Lower lobe of right lung (tissue), 2 donors: ENCODE measurements around the gene TMC1. TPM values are rescaled to one million over a fixed set of nuclear protein-coding genes. Genes with fewer than 3 reads are reported as not detected.
"Not testable (repeated sequence)": the region's sequence is repeated elsewhere in the genome, so short reads cannot be mapped to it uniquely, and the experiment has no call there.

Experiments
- ATAC-seq, 2 donors: fragments of 200-7000 bp; cut with Tn5 transposase; one replicate each; pipeline ENCODE4 v1.9.1; 2020 to 2022; ENCODE audit warnings: mild to moderate bottlenecking in 2 of 2, moderate library complexity in 2 of 2
- DNase-seq: peaks from one replicate; pipeline ENCODE4 v3.0.0-alpha.2; 2020
- H3K27ac ChIP-seq: fragments of 200-600 bp; one replicate; pipeline ENCODE4 v1.8.0; 2022
- H3K27me3 ChIP-seq: fragments of 200-600 bp; one replicate; pipeline ENCODE4 v1.8.0; 2022; ENCODE audit warnings: low read depth
- H3K36me3 ChIP-seq: fragments of 200-600 bp; one replicate; pipeline ENCODE4 v1.8.0; 2022; ENCODE audit warnings: mild to moderate bottlenecking
- H3K4me1 ChIP-seq: fragments of 200-600 bp; one replicate; pipeline ENCODE4 v1.8.0; 2022
- H3K4me3 ChIP-seq: fragments of 200-600 bp; one replicate; pipeline ENCODE4 v1.8.0; 2022; ENCODE audit warnings: mild to moderate bottlenecking
- H3K9me3 ChIP-seq: fragments of 200-600 bp; one replicate; pipeline ENCODE4 v1.8.0; 2022
- CTCF ChIP-seq: fragments of 200-600 bp; IDR thresholded peaks from one replicate; pipeline ENCODE4 v1.8.0; 2022; ENCODE audit warnings: antibody characterized with exemption, mild to moderate bottlenecking
- intact Hi-C: fragments of 100-400 bp; cut with DNase I; formaldehyde crosslinking; loops from one replicate; pipeline ENCODE4 v1.11.0; 2022
- total RNA-seq: library from RNA; stranded (reverse); fragmentation: NEBNext Ultra II Directional; extraction: Animal tissue kit (Norgen Biotek cat#: 25700); gene quantifications from one replicate; pipeline ENCODE4 v1.2.1, GENCODE V29; 2021
- donor health status: DM: no; HTN: yes; CAD: no; lungs with severe emphysema.

TMC1 gene
- total RNA-seq, 1 donor from 2014 or later, result not detected

GRCh38 chr9:72477930-72478518 is 43.4 kb upstream of the TMC1 start:
- ATAC-seq (peak; percentile 92 to 97), DNase-seq (no peak)
- no peak for TF ChIP-seq CTCF
- peaks cover 18% of the 10 kb centered on the region for H3K4me1 ChIP-seq
- no peaks in the 10 kb centered on the region for H3K36me3 ChIP-seq
- no peaks in the 10 kb centered on the region for H3K27me3 ChIP-seq
- intact Hi-C loops, result no loop called here
- H3K4me3 ChIP-seq, result no peak overlapping the region
- H3K9me3 ChIP-seq, result no peaks in the 10 kb centered on the region
- H3K27ac ChIP-seq, result peak overlapping the region; percentile 72

- H3K4me1 ChIP-seq, result peaks cover 18% of the 10 kb centered on the region
- intact Hi-C loops, result no loop called here
- no peak overlapping the region for H3K27ac ChIP-seq
Measured at GRCh38 chr9:72478966-72479365, 42.4 kb upstream of the TMC1 start.

GRCh38 chr9:72480261-72480660 is 41.1 kb upstream of the TMC1 start:
- intact Hi-C loops, H3K4me3 ChIP-seq, H3K27me3 ChIP-seq, DNase-seq, H3K9me3 ChIP-seq, ATAC-seq, H3K27ac ChIP-seq, H3K36me3 ChIP-seq: not testable (repeated sequence)
- H3K4me1 ChIP-seq, result peaks cover 18% of the 10 kb centered on the region

More at GRCh38 chr9:72478966-72479365, 42.4 kb upstream of the TMC1 start:
- no peaks in the 10 kb centered on the region for H3K27me3 ChIP-seq
- DNase-seq (no peak), ATAC-seq (no peak)
- no peak for TF ChIP-seq CTCF
- H3K4me3 ChIP-seq, result no peak overlapping the region
- H3K9me3 ChIP-seq, result no peaks in the 10 kb centered on the region
- H3K36me3 ChIP-seq, result no peaks in the 10 kb centered on the region

- no peak overlapping the region for H3K4me3 ChIP-seq
- TF ChIP-seq CTCF, result no peak
- H3K9me3 ChIP-seq, result no peaks in the 10 kb centered on the region
- ATAC-seq (no peak), DNase-seq (no peak)
- H3K27ac ChIP-seq, result no peak overlapping the region
- H3K4me1 ChIP-seq, result peaks cover 18% of the 10 kb centered on the region
- no peaks in the 10 kb centered on the region for H3K36me3 ChIP-seq
- H3K27me3 ChIP-seq, result no peaks in the 10 kb centered on the region
- intact Hi-C loops, result no loop called here
Measured at GRCh38 chr9:72480921-72481320, 40.5 kb upstream of the TMC1 start.

GRCh38 chr9:72485821-72486593 is 35.4 kb upstream of the TMC1 start:
- ATAC-seq, result no peak
- TF ChIP-seq CTCF, result no peak
- Histone ChIP-seq H3K4me1 (no peaks in the 10 kb centered on the region), H3K27me3 (no peaks in the 10 kb centered on the region), H3K36me3 (no peaks in the 10 kb centered on the region), H3K9me3 (no peaks in the 10 kb centered on the region), H3K4me3 (no peak overlapping the region), H3K27ac (no peak overlapping the region)
- intact Hi-C loops, result no loop called here
- DNase-seq, result no peak

- H3K4me3 ChIP-seq, result no peak overlapping the region
- intact Hi-C loops, result no loop called here
- no peak for TF ChIP-seq CTCF
- H3K4me1 ChIP-seq, result no peaks in the 10 kb centered on the region
- DNase-seq, result no peak
- no peak for ATAC-seq
- H3K27me3 ChIP-seq, result no peaks in the 10 kb centered on the region
- no peak overlapping the region for H3K27ac ChIP-seq
- no peaks in the 10 kb centered on the region for H3K9me3 ChIP-seq
- no peaks in the 10 kb centered on the region for H3K36me3 ChIP-seq
Measured at GRCh38 chr9:72486594-72486955, 34.8 kb upstream of the TMC1 start.

GRCh38 chr9:72487665-72488064 is 33.7 kb upstream of the TMC1 start:
- H3K4me1 ChIP-seq, H3K4me3 ChIP-seq, ATAC-seq, DNase-seq, H3K27me3 ChIP-seq, H3K36me3 ChIP-seq, H3K27ac ChIP-seq, H3K9me3 ChIP-seq, intact Hi-C loops: not testable (repeated sequence)
